Hippocampal formation (tissue), 2 donors: ENCODE results near the gene FANCD2OS.
"Not testable (repeated sequence)": the region's sequence is repeated elsewhere in the genome, so short reads cannot be mapped to it uniquely, and the experiment has no call there.

Experiments
- DNase-seq, 2 donors: peaks; one replicate each; lab custom pipeline; 2025; lab: John Stamatoyannopoulos, UW

FANCD2OS gene

DNA sequence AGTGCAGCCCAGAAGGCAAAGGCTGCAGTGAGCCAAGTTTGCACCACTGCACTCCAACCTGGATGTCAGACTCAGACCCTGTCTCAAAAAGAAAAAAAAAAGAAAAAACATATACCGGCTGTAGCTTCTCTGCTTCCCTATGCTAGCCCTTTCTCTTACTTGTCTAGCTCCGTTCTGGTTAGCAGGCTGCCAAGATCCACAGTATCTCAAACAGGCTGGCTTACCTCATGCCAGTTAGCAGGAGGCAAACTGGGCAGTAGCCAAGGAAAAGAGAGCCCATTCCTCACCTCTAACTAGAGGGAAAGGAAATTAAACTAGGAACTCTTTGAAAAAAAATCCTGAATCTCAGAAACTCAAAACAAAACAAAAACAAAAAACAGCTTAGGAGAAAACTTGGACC is 16.7 kb downstream of the FANCD2OS start:
- DNase-seq, result not testable (repeated sequence)

DNA sequence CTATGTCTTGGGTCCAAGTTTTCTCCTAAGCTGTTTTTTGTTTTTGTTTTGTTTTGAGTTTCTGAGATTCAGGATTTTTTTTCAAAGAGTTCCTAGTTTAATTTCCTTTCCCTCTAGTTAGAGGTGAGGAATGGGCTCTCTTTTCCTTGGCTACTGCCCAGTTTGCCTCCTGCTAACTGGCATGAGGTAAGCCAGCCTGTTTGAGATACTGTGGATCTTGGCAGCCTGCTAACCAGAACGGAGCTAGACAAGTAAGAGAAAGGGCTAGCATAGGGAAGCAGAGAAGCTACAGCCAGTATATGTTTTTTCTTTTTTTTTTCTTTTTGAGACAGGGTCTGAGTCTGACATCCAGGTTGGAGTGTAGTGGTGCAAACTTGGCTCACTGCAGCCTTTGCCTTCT is 17.3 kb downstream of the FANCD2OS start:
- not testable (repeated sequence) for DNase-seq

DNA sequence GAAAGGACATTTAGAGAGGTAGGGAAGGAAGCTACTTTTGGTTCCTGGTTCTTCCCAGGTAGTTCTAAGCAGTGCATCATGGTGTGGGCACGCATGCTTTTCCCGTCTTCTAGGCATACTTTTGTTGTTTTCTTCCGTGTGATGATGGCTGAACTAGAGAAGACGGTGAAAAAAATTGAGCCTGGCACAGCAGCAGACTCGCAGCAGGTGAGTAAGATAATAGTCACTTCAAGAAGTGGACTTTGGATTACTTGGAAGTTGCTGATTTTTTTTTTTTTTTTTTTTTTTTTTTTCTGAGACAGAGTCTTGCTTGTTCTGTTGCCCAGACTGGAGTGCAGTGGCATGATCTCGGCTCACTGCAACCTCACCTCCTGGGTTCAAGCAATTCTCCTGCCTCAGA is 17.9 kb downstream of the FANCD2OS start:
- DNase-seq, result no peak

DNA sequence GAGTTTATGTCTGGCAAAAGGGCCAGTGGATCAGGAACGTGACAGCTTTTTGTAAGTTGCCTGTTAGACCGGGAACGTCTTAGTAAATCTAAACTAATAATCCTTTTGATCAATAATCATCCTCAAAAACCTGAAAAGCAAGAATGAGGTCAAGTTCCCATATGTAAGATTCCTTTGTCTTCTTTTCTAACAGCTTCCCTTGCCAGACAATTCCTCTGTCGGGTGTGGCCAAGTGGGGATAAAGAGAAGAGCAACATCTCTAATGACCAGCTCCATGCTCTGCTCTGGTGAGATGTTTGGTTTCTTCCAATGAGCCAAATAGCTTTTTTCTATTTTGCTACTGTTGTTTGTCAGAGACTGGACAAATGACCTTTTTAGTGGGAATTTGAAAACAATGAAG is 19.8 kb downstream of the FANCD2OS start:
- no peak for DNase-seq

GRCh38 chr3:10085738-10086137 is 22.3 kb downstream of the FANCD2OS start:
- no peak for DNase-seq

DNA sequence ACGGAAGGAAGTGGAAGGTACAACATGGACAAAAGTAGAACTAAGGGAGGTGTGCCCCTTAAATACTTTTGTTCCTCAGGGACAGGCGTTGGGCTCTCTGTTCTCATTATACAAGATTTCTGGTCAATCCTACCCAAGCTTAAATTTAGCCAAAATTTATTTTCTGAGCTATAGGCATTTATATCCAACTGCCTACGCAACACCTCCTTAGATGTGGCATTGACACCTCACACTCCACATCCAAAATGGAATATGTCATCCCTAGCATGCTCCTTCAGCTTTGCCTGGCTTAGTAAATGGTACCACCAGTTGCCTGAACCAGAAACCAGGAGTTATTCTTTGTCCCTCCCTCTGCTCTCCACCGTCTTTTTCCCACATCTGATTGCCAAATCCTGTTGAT is 26.2 kb downstream of the FANCD2OS start:
- DNase-seq, result no peak

DNA sequence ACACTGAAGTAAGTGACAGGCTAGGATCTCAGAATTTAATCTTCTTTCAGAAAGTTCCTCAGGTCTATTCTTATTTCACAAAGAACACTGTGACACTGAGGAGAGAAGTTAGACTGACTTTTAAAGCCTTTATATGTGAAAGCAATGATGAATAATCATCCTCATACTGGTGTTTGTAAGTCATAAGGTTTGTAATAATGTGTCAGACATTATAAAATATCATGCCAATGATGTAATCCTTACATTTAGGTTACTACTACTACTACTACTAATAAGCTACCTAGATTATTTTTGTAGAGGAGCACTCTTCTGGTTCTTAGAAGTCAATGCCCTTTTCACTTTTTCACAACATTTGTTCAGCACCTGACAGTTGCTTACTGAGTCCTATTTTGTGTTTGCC is 33.4 kb downstream of the FANCD2OS start:
- DNase-seq, result no peak

DNA sequence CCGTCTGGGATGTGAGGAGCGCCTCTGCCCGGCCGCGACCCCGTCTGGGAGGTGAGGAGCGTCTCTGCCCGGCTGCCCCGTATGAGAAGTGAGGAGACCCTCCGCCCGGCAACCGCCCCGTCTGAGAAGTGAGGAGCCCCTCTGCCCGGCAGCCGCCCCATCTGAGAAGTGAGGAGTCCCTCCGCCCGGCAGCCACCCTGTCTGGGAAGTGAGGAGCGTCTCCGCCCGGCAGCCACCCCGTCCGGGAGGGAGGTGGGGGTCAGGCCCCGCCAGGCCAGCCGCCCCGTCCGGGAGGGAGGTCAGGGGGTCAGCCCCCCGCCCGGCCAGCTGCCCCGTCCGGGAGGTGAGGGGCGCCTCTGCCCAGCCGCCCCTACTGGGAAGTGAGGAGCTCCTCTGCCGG is 38.0 kb downstream of the FANCD2OS start:
- DNase-seq, result not testable (repeated sequence)

GRCh38 chr3:10055097-10055496 is 53.0 kb downstream of the FANCD2OS start:
- DNase-seq, result no peak
